HG02852 (cell line): ENCODE measurements around the gene HPGDS.
"Not testable (repeated sequence)": the region's sequence is repeated elsewhere in the genome, so short reads cannot be mapped to it uniquely, and the experiment has no call there.

Experiments
- ATAC-seq: cut with Tn5 transposase; IDR thresholded peaks from one replicate; pipeline ENCODE4 v1.9.1; 2021; ENCODE audit warnings: mild to moderate bottlenecking, moderate library complexity; ENCODE audit not compliant: unreplicated experiment

HPGDS gene

GRCh38 chr4:94332983-94333590 is 9.5 kb downstream of the HPGDS start:
- ATAC-seq, result no peak

- ATAC-seq, result no peak
Measured at GRCh38 chr4:94329933-94330332, 12.7 kb downstream of the HPGDS start.

- no peak for ATAC-seq
Measured at GRCh38 chr4:94325835-94326234, 16.8 kb downstream of the HPGDS start.

GRCh38 chr4:94319927-94320326 is 22.7 kb downstream of the HPGDS start:
- ATAC-seq, result not testable (repeated sequence)

GRCh38 chr4:94307231-94307871 is 35.3 kb downstream of the HPGDS start:
- no peak for ATAC-seq

GRCh38 chr4:94306713-94307112 is 35.9 kb downstream of the HPGDS start:
- ATAC-seq, result no peak

- ATAC-seq, result no peak
Measured at GRCh38 chr4:94305466-94306225, 37.0 kb downstream of the HPGDS start.

GRCh38 chr4:94304365-94304971 is 38.2 kb downstream of the HPGDS start:
- ATAC-seq, result peak; percentile 60

- ATAC-seq, result no peak
Measured at GRCh38 chr4:94302191-94302590, 40.4 kb downstream of the HPGDS start.

- no peak for ATAC-seq
Measured at GRCh38 chr4:94298725-94299252, 43.8 kb downstream of the HPGDS start.

- not testable (repeated sequence) for ATAC-seq
Measured at GRCh38 chr4:94295473-94295872, 47.2 kb downstream of the HPGDS start.

- ATAC-seq, result not testable (repeated sequence)
Measured at GRCh38 chr4:94293981-94294380, 48.7 kb downstream of the HPGDS start.

GRCh38 chr4:94290245-94290644 is 52.4 kb downstream of the HPGDS start:
- ATAC-seq, result no peak

- ATAC-seq, result no peak
Measured at GRCh38 chr4:94285666-94286065, 57.0 kb downstream of the HPGDS start.

GRCh38 chr4:94284889-94285288 is 57.7 kb downstream of the HPGDS start:
- ATAC-seq, result no peak

- ATAC-seq, result no peak
Measured at GRCh38 chr4:94278781-94279180, 63.9 kb downstream of the HPGDS start.

GRCh38 chr4:94277534-94277933 is 65.1 kb downstream of the HPGDS start:
- ATAC-seq, result no peak

GRCh38 chr4:94276204-94276603 is 66.4 kb downstream of the HPGDS start:
- ATAC-seq, result no peak

- no peak for ATAC-seq
Measured at GRCh38 chr4:94274912-94275311, 67.7 kb downstream of the HPGDS start.

GRCh38 chr4:94271248-94271647 is 71.4 kb downstream of the HPGDS start:
- no peak for ATAC-seq

GRCh38 chr4:94267037-94267436 is 75.6 kb downstream of the HPGDS start:
- ATAC-seq, result no peak
